ENCODE measurements around the gene SLC25A26.

SLC25A26 gene

DNA sequence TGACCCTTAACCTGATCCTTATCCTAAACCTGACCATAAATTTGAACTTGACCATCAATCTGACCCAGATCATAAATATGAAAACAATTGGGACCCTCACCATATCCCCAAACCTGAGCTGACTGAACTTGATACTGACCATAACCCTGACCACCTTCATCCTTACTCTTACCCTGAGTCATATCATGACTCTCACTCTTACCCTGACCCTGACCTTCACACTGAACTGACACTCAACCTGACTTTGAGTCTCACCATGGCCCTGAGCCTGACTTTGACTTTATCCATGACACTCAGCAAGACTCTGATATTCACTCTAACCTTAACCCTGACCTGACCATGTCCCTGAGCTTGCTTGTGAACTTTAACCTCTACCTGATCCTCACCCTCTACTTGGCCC is 34.3 kb upstream of the SLC25A26 start:
- TF ChIP-seq CTCF (conservative IDR thresholded peaks at IDR 0.05): no peak
- no peak overlapping the region for H3K27ac ChIP-seq

DNA sequence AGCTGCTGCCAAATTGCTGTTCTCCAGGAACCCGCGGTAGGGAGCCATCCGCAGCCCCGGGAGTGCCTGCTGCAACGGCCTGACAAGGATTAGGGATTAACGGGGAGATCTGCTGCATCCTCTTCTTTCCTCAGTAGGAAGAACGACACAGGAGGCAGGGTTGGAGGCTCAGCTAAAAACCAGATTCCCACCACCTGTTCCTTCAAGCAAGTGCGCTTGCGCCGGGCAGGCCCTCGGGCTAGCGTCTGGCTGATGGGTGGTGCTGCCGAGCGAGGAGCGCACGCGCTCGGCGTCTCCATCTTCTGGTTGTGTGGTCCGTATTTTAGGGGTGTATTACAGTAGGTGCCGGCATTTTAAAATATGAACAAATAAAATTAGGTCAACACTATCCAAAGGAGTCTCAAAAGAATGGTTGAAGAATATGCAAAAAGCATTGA is 25.4 kb upstream of the SLC25A26 start:
- 0 out of 2 replicates have a peak, but pooled peaks have one; percentile 22 for TF ChIP-seq CTCF (conservative IDR thresholded peaks at IDR 0.05)

DNA sequence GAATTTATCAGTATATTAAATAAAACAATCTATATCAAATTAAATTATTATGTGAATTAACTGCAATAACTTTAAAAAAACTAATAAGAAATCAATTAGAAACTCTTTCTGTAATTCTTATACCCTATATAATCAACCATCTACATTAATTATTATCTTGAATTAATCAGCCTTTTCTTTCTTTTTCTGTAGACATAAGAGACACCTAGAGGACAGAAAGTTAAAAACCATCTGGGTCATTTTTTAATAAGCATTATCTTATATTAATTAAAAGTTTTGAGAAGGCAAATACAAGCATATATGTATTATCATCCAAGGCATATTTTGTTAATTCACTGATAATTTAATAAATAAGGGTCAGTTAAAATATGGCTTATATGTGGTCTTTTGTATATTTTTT is 24.2 kb upstream of the SLC25A26 start:
- peak; percentile 74 for TF ChIP-seq CTCF (conservative IDR thresholded peaks at IDR 0.05)
- H3K27ac ChIP-seq: no peak overlapping the region

More for the DNA sequence above, 25.4 kb upstream of the SLC25A26 start:
- H3K27ac ChIP-seq: peak overlapping the region; percentile 37; the same call in 1 of the 2 replicates

- H3K27ac ChIP-seq: no peak overlapping the region
Measured at GRCh38 chr3:66198437-66199088, 22.2 kb upstream of the SLC25A26 start.

GRCh38 chr3:66199089-66199473 is 21.7 kb upstream of the SLC25A26 start:
- H3K27ac ChIP-seq: no peak overlapping the region

More at GRCh38 chr3:66198437-66199088, 22.2 kb upstream of the SLC25A26 start:
- no peak for TF ChIP-seq CTCF (conservative IDR thresholded peaks at IDR 0.05)

DNA sequence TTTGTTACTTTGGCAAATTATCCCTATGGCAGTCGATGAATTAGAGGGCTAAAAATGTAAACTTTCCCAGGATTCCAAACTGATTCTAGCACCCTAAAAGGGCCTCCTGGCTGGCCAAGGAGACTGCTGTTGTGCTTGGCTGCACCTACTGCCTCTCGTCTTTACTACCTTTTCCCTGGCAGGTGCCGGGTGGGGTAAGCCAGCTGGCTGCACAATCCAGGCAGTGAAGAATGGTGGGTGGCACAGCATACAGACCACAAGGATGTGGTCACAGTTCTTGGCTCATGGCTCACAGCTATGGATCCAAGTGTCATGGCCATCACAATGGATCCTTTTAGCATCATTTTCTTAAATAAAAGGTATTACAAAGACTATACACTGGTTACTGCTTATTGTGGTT is 20.7 kb upstream of the SLC25A26 start:
- H3K27ac ChIP-seq: no peak overlapping the region
- no peak for TF ChIP-seq CTCF (conservative IDR thresholded peaks at IDR 0.05)

More at GRCh38 chr3:66199089-66199473, 21.7 kb upstream of the SLC25A26 start:
- TF ChIP-seq CTCF (conservative IDR thresholded peaks at IDR 0.05): no peak

GRCh38 chr3:66200786-66201185 is 20.0 kb upstream of the SLC25A26 start:
- no peak for TF ChIP-seq CTCF (conservative IDR thresholded peaks at IDR 0.05)
- H3K27ac ChIP-seq: no peak overlapping the region
